Measurements from ENCODE around the gene DCTN5.

DCTN5 gene

DNA sequence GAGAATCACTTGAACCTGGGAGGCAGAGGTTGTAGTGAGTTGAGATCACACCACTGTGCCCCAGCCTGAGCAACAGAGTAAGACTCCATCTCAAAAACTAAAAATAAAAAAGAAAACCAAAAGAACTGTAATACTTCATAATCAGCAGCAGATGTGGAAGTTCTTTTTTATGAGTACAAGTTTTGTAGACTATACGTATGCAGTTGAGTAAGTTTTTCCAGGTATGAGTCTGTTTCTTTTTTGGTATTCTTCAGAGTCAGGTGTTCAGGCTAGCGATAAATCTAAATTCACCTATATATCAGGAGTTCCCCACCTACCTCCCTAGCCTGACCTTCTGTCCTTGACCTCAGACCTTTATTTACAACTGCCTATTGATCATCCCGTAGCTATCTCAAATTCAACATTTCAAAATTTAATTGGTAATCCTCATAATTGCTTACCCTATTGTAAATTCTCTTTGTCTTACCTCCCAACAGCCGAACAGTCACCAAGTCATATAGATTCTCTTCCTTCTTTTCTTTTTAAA lies 10.7 kb downstream of the DCTN5 start:
- Histone ChIP-seq H3K36me3 (ENCODE audit: control insufficient read depth, insufficient read depth, low read length) (peaks cover 19% of the 10 kb centered on the region), H3K27me3 (replicated peaks; ENCODE audit: control insufficient read depth, insufficient read depth, low read length, poor library complexity, severe bottlenecking) (no peaks in the 10 kb centered on the region), H3K9me3 (ENCODE audit: control insufficient read depth, low read length) (no peaks in the 10 kb centered on the region), H3K4me1 (ENCODE audit: control insufficient read depth, insufficient read depth, low read length, poor library complexity, severe bottlenecking) (no peaks in the 10 kb centered on the region), H3K4me3 (ENCODE audit: insufficient read depth, low read depth, low read length, poor library complexity, severe bottlenecking) (no peak overlapping the region), H3K27ac (ENCODE audit: insufficient read depth, low read length, poor library complexity, severe bottlenecking) (no peak overlapping the region)
- DNase-seq: no peak

DNA sequence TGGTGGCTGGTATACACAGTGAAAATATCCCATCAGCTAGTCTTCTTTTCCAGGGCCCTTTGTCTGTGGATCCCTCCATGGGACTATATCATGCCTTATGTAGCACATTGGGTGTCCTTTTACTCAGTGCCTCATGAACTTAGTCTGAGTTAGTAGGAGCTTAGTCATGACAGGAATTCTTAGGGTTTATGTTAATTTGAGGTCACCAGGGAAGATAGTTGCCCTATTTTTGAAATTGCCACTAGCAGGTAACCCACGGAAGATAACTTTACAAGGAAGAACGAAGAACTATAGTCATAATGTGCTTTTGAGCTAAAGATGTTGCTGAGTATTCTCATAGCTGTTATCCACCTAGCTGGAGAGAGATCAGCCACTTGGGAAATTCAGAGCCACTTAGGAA lies 22.7 kb downstream of the DCTN5 start:
- H3K27me3 ChIP-seq (replicated peaks; ENCODE audit: control insufficient read depth, insufficient read depth, low read length, poor library complexity, severe bottlenecking): no peaks in the 10 kb centered on the region

GRCh38 chr16:23666571-23667354 lies 25.5 kb downstream of the DCTN5 start:
- H3K4me3 ChIP-seq (ENCODE audit: insufficient read depth, low read depth, low read length, poor library complexity, severe bottlenecking): no peak overlapping the region
- DNase-seq: no peak
- peaks cover 80% of the 10 kb centered on the region for H3K36me3 ChIP-seq (ENCODE audit: control insufficient read depth, insufficient read depth, low read length)
- no peaks in the 10 kb centered on the region for H3K27me3 ChIP-seq (replicated peaks; ENCODE audit: control insufficient read depth, insufficient read depth, low read length, poor library complexity, severe bottlenecking)
- H3K9me3 ChIP-seq (ENCODE audit: control insufficient read depth, low read length): no peaks in the 10 kb centered on the region
- no peaks in the 10 kb centered on the region for H3K4me1 ChIP-seq (ENCODE audit: control insufficient read depth, insufficient read depth, low read length, poor library complexity, severe bottlenecking)
- H3K27ac ChIP-seq (ENCODE audit: insufficient read depth, low read length, poor library complexity, severe bottlenecking): no peak overlapping the region

More for the DNA sequence above, 22.7 kb downstream of the DCTN5 start:
- Histone ChIP-seq H3K27ac (ENCODE audit: insufficient read depth, low read length, poor library complexity, severe bottlenecking) (no peak overlapping the region), H3K4me1 (ENCODE audit: control insufficient read depth, insufficient read depth, low read length, poor library complexity, severe bottlenecking) (no peaks in the 10 kb centered on the region), H3K36me3 (ENCODE audit: control insufficient read depth, insufficient read depth, low read length) (peaks cover 90% of the 10 kb centered on the region), H3K4me3 (ENCODE audit: insufficient read depth, low read depth, low read length, poor library complexity, severe bottlenecking) (no peak overlapping the region), H3K9me3 (ENCODE audit: control insufficient read depth, low read length) (no peaks in the 10 kb centered on the region)
- no peak for DNase-seq

DNA sequence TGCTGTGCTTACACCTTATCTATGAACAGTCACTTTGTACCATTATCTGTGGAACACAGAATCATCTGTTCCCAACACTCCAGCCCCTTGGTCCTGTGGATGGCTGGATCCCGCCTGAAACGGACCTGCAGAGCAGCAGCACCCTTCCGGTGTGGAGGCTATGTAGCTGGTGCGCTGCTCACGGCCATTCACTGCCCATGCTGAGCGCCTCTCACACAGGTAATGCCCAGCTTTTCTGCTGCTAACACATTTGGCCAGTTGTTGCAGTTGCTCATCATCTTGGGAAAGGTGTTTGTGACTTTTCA lies 26.0 kb downstream of the DCTN5 start:
- no peaks in the 10 kb centered on the region for H3K9me3 ChIP-seq (ENCODE audit: control insufficient read depth, low read length)
- no peaks in the 10 kb centered on the region for H3K4me1 ChIP-seq (ENCODE audit: control insufficient read depth, insufficient read depth, low read length, poor library complexity, severe bottlenecking)
- no peak for DNase-seq
- no peak overlapping the region for H3K4me3 ChIP-seq (ENCODE audit: insufficient read depth, low read depth, low read length, poor library complexity, severe bottlenecking)
- H3K36me3 ChIP-seq (ENCODE audit: control insufficient read depth, insufficient read depth, low read length): peaks cover 75% of the 10 kb centered on the region
- H3K27me3 ChIP-seq (replicated peaks; ENCODE audit: control insufficient read depth, insufficient read depth, low read length, poor library complexity, severe bottlenecking): no peaks in the 10 kb centered on the region
- no peak overlapping the region for H3K27ac ChIP-seq (ENCODE audit: insufficient read depth, low read length, poor library complexity, severe bottlenecking)

DNA sequence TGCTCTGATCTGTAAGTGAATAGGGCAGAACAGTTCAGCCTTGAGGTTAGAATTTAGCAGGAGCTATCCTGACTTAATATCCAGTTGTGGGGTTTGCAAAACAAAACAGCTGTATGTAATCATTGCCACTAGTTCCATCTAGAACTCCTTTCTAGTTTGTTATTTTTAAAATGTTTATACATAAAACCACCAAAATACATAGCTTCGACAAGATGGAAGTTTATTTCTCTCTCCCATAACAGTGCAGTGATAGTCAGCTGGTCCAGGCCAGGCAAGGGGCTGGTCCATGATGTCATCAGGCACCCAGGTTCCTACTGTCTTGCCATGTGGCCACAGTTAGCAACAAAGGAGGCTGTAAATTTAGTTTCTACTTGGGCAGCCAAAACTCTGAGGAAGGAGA lies 27.0 kb downstream of the DCTN5 start:
- Histone ChIP-seq H3K27ac (ENCODE audit: insufficient read depth, low read length, poor library complexity, severe bottlenecking) (no peak overlapping the region), H3K36me3 (ENCODE audit: control insufficient read depth, insufficient read depth, low read length) (peaks cover 66% of the 10 kb centered on the region), H3K9me3 (ENCODE audit: control insufficient read depth, low read length) (no peaks in the 10 kb centered on the region), H3K4me1 (ENCODE audit: control insufficient read depth, insufficient read depth, low read length, poor library complexity, severe bottlenecking) (no peaks in the 10 kb centered on the region), H3K4me3 (ENCODE audit: insufficient read depth, low read depth, low read length, poor library complexity, severe bottlenecking) (no peak overlapping the region), H3K27me3 (replicated peaks; ENCODE audit: control insufficient read depth, insufficient read depth, low read length, poor library complexity, severe bottlenecking) (no peaks in the 10 kb centered on the region)
- DNase-seq: no peak

- no peaks in the 10 kb centered on the region for H3K4me1 ChIP-seq (ENCODE audit: control insufficient read depth, insufficient read depth, low read length, poor library complexity, severe bottlenecking)
- peaks cover 60% of the 10 kb centered on the region for H3K36me3 ChIP-seq (ENCODE audit: control insufficient read depth, insufficient read depth, low read length)
- H3K4me3 ChIP-seq (ENCODE audit: insufficient read depth, low read depth, low read length, poor library complexity, severe bottlenecking): no peak overlapping the region
- H3K27me3 ChIP-seq (replicated peaks; ENCODE audit: control insufficient read depth, insufficient read depth, low read length, poor library complexity, severe bottlenecking): no peaks in the 10 kb centered on the region
- H3K27ac ChIP-seq (ENCODE audit: insufficient read depth, low read length, poor library complexity, severe bottlenecking): no peak overlapping the region
- no peaks in the 10 kb centered on the region for H3K9me3 ChIP-seq (ENCODE audit: control insufficient read depth, low read length)
- DNase-seq: no peak
Observed at GRCh38 chr16:23668873-23669272, 27.6 kb downstream of the DCTN5 start.

- Histone ChIP-seq H3K4me3 (ENCODE audit: insufficient read depth, low read depth, low read length, poor library complexity, severe bottlenecking) (no peak overlapping the region), H3K4me1 (ENCODE audit: control insufficient read depth, insufficient read depth, low read length, poor library complexity, severe bottlenecking) (no peaks in the 10 kb centered on the region), H3K27me3 (replicated peaks; ENCODE audit: control insufficient read depth, insufficient read depth, low read length, poor library complexity, severe bottlenecking) (no peaks in the 10 kb centered on the region), H3K27ac (ENCODE audit: insufficient read depth, low read length, poor library complexity, severe bottlenecking) (no peak overlapping the region), H3K36me3 (ENCODE audit: control insufficient read depth, insufficient read depth, low read length) (peaks cover 50% of the 10 kb centered on the region), H3K9me3 (ENCODE audit: control insufficient read depth, low read length) (no peaks in the 10 kb centered on the region)
- no peak for DNase-seq
Observed at GRCh38 chr16:23670137-23670776, 29.0 kb downstream of the DCTN5 start.

DNA sequence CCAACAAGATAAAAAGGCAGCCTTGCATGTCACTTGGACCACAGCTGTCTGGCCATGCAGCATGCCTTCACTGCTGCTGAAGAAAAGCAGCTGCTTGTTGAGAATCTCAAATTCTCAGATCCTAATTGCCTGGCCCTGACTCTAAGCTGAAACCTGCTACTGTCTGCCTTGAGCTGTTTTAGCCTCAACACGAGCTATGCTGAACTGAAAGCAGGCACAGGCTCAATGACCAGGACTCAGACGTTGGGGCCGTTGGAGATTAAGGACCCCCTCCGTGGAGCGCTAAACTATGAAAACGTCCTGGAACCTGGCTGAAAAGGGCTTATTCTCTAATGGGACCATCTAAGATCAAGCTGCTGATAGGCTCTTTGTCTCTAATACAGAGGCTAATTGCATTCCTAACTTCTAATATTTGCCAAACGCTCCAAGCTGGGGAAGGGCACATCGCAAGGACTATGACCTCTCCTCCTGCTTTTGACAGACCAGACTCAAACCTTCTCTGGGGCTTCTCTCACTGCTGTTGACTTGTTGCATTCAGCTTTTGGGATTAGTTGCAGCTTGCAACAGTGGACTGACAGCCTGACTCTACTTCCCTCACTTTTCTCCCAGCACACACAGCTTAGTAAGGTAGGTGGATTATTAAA lies 32.8 kb downstream of the DCTN5 start:
- Histone ChIP-seq H3K4me3 (ENCODE audit: insufficient read depth, low read depth, low read length, poor library complexity, severe bottlenecking) (no peak overlapping the region), H3K27me3 (replicated peaks; ENCODE audit: control insufficient read depth, insufficient read depth, low read length, poor library complexity, severe bottlenecking) (no peaks in the 10 kb centered on the region), H3K4me1 (ENCODE audit: control insufficient read depth, insufficient read depth, low read length, poor library complexity, severe bottlenecking) (no peaks in the 10 kb centered on the region), H3K36me3 (ENCODE audit: control insufficient read depth, insufficient read depth, low read length) (peaks cover 14% of the 10 kb centered on the region), H3K27ac (ENCODE audit: insufficient read depth, low read length, poor library complexity, severe bottlenecking) (no peak overlapping the region), H3K9me3 (ENCODE audit: control insufficient read depth, low read length) (no peaks in the 10 kb centered on the region)
- DNase-seq: no peak

GRCh38 chr16:23676924-23677480 lies 35.7 kb downstream of the DCTN5 start:
- H3K36me3 ChIP-seq (ENCODE audit: control insufficient read depth, insufficient read depth, low read length): no peaks in the 10 kb centered on the region
- H3K4me1 ChIP-seq (ENCODE audit: control insufficient read depth, insufficient read depth, low read length, poor library complexity, severe bottlenecking): no peaks in the 10 kb centered on the region
- DNase-seq: no peak

More at GRCh38 chr16:23676924-23677480, 35.7 kb downstream of the DCTN5 start:
- no peaks in the 10 kb centered on the region for H3K9me3 ChIP-seq (ENCODE audit: control insufficient read depth, low read length)
- no peak overlapping the region for H3K4me3 ChIP-seq (ENCODE audit: insufficient read depth, low read depth, low read length, poor library complexity, severe bottlenecking)
- no peaks in the 10 kb centered on the region for H3K27me3 ChIP-seq (replicated peaks; ENCODE audit: control insufficient read depth, insufficient read depth, low read length, poor library complexity, severe bottlenecking)
- H3K27ac ChIP-seq (ENCODE audit: insufficient read depth, low read length, poor library complexity, severe bottlenecking): no peak overlapping the region
